ENCODE results near the gene TOX2.

Gene TOX2

GRCh38 chr20:44113618-44114376 lies 199.1 kb downstream of the TOX2 start:
- no peak for DNase-seq

GRCh38 chr20:44115181-44115580 lies 200.5 kb downstream of the TOX2 start:
- DNase-seq = no peak

- DNase-seq = no peak
Measured at GRCh38 chr20:44115762-44116644, 201.4 kb downstream of the TOX2 start.

GRCh38 chr20:44117296-44118184 lies 202.9 kb downstream of the TOX2 start:
- no peak for DNase-seq

GRCh38 chr20:44118185-44119033 lies 203.8 kb downstream of the TOX2 start:
- no peak for DNase-seq
